WTC11 (cell line): ENCODE data around the gene MECP2. TPM values are rescaled to one million over a fixed set of nuclear protein-coding genes. Genes with fewer than 3 reads are reported as not detected.

Experiments used
- ATAC-seq: fragments of 200-7000 bp; cut with Tn5 transposase; 2 replicates; pipeline ENCODE4 v1.10.0; 2021; ENCODE audit warnings: mild to moderate bottlenecking, moderate library complexity
- CTCF ChIA-PET: fragments of 300-600 bp; sonication (Branson Sonifier 250); formaldehyde crosslinking; loops from one replicate; lab custom pipeline; 2021; ENCODE audit warnings: antibody characterized with exemption; lab: Charles Lee
- POLR2A ChIA-PET: fragments of 350-600 bp; sonication (Branson Sonifier 250); formaldehyde crosslinking; loops from one replicate; lab custom pipeline; 2021; ENCODE audit warnings: antibody characterized with exemption; lab: Charles Lee
- DNase-seq: peaks from one replicate; pipeline ENCODE4 v3.0.0; 2021; ENCODE audit warnings: low spot score
- H3K27ac Mint-ChIP-seq: 2 replicates; pipeline ENCODE4 v1.8.0; 2021; ENCODE audit warnings: mixed read lengths
- H3K27me3 Mint-ChIP-seq: 2 replicates; pipeline ENCODE4 v1.8.0; 2021; ENCODE audit warnings: low read depth, mild to moderate bottlenecking, moderate library complexity, mixed read lengths
- H3K36me3 Mint-ChIP-seq: 2 replicates; pipeline ENCODE4 v1.8.0; 2021; ENCODE audit warnings: mixed read lengths
- H3K4me1 Mint-ChIP-seq: 2 replicates; pipeline ENCODE4 v1.8.0; 2022; ENCODE audit warnings: mixed read lengths
- H3K4me3 Mint-ChIP-seq: 2 replicates; pipeline ENCODE4 v1.8.0; 2021; ENCODE audit warnings: mild to moderate bottlenecking, moderate library complexity, mixed read lengths
- H3K9me3 Mint-ChIP-seq: 2 replicates; pipeline ENCODE4 v1.8.0; 2021; ENCODE audit warnings: mixed read lengths
- ATF1 ChIP-seq: sonication (generic); formaldehyde crosslinking; IDR thresholded peaks from 2 replicates; pipeline ENCODE4 v1.8.1; 2023; ENCODE audit warnings: mild to moderate bottlenecking, moderate library complexity, missing genetic modification reagents
- ATF2 ChIP-seq: sonication (generic); formaldehyde crosslinking; IDR thresholded peaks from 2 replicates; pipeline ENCODE4 v1.8.1; 2022; ENCODE audit warnings: low read depth, missing genetic modification reagents, borderline replicate concordance
- E2F1 ChIP-seq: sonication (generic); formaldehyde crosslinking; IDR thresholded peaks from 2 replicates; pipeline ENCODE4 v1.8.0; 2022; ENCODE audit warnings: mild to moderate bottlenecking, missing genetic modification reagents
- EMX1 ChIP-seq: fragments of 250-450 bp; sonication (Bioruptor Pico); IDR thresholded peaks from 2 replicates; pipeline ENCODE4 v1.8.0; 2021; ENCODE audit warnings: mild to moderate bottlenecking
- ESRRA ChIP-seq: sonication (generic); formaldehyde crosslinking; IDR thresholded peaks from 2 replicates; pipeline ENCODE4 v1.8.1; 2022; ENCODE audit warnings: mild to moderate bottlenecking, missing genetic modification reagents, borderline replicate concordance
- FOXP1 ChIP-seq: sonication (generic); formaldehyde crosslinking; IDR thresholded peaks from 2 replicates; pipeline ENCODE4 v1.8.0; 2022; ENCODE audit warnings: missing genetic modification reagents, mild to moderate bottlenecking, moderate library complexity, borderline replicate concordance
- GTF2I ChIP-seq: fragments of 250-450 bp; sonication (Bioruptor Pico); conservative IDR thresholded peaks from 2 replicates; pipeline ENCODE4 v1.4.0; 2021; ENCODE audit warnings: mild to moderate bottlenecking
- JUN ChIP-seq: sonication (generic); formaldehyde crosslinking; IDR thresholded peaks from 2 replicates; pipeline ENCODE4 v1.8.0; 2023; ENCODE audit warnings: mild to moderate bottlenecking, missing genetic modification reagents
- MXD4 ChIP-seq: fragments of 250-450 bp; sonication (Bioruptor Pico); IDR thresholded peaks from 2 replicates; pipeline ENCODE4 v1.8.0; 2021; ENCODE audit warnings: mild to moderate bottlenecking, moderate library complexity, borderline replicate concordance
- NFYB ChIP-seq: sonication (generic); formaldehyde crosslinking; conservative IDR thresholded peaks from 2 replicates; pipeline ENCODE4 v1.8.0; 2022; ENCODE audit warnings: low read depth, missing genetic modification reagents
- NR3C1 ChIP-seq: sonication (generic); formaldehyde crosslinking; conservative IDR thresholded peaks from 2 replicates; pipeline ENCODE4 v1.8.1; 2023; ENCODE audit warnings: low read depth, mild to moderate bottlenecking, missing genetic modification reagents
- RORB ChIP-seq: fragments of 250-450 bp; sonication (Bioruptor Pico); IDR thresholded peaks from 2 replicates; pipeline ENCODE4 v1.9.0; 2021; ENCODE audit warnings: mild to moderate bottlenecking
- SMAD4 ChIP-seq: sonication (generic); formaldehyde crosslinking; IDR thresholded peaks from 2 replicates; pipeline ENCODE4 v1.8.0; 2022; ENCODE audit warnings: mild to moderate bottlenecking, missing genetic modification reagents
- USF1 ChIP-seq: sonication (generic); formaldehyde crosslinking; IDR thresholded peaks from 2 replicates; pipeline ENCODE4 v1.8.0; 2022; ENCODE audit warnings: mild to moderate bottlenecking, missing genetic modification reagents
- ZMAT4 ChIP-seq: fragments of 250-450 bp; sonication (Bioruptor Pico); IDR thresholded peaks from 2 replicates; pipeline ENCODE4 v1.9.0; 2021; ENCODE audit warnings: mild to moderate bottlenecking
- ZNF416 ChIP-seq: fragments of 250-450 bp; sonication (Bioruptor Pico); IDR thresholded peaks from 2 replicates; pipeline ENCODE4 v1.9.0; 2021; ENCODE audit warnings: mild to moderate bottlenecking, inconsistent platforms
- ZNF425 ChIP-seq: fragments of 250-450 bp; sonication (Bioruptor Pico); conservative IDR thresholded peaks from 2 replicates; pipeline ENCODE4 v1.9.0; 2021; ENCODE audit warnings: mild to moderate bottlenecking
- ZNF512 ChIP-seq: sonication (generic); formaldehyde crosslinking; IDR thresholded peaks from 2 replicates; pipeline ENCODE4 v1.8.1; 2022; ENCODE audit warnings: missing genetic modification reagents, borderline replicate concordance
- ZNF671 ChIP-seq: fragments of 250-450 bp; sonication (Bioruptor Pico); IDR thresholded peaks from 2 replicates; pipeline ENCODE4 v1.8.0; 2021; ENCODE audit warnings: mild to moderate bottlenecking
- total RNA-seq: library from RNA; stranded (reverse); gene quantifications from 3 replicates; pipeline ENCODE4 v1.2.3, GENCODE V29; 2021
- TF ChIP-seq, protein P1 (sequence below): sonication (generic); formaldehyde crosslinking; IDR thresholded peaks from 2 replicates; pipeline ENCODE4 v1.8.0; 2022; ENCODE audit warnings: missing genetic modification reagents
- TF ChIP-seq, protein P2 (sequence below): sonication (generic); formaldehyde crosslinking; IDR thresholded peaks from 2 replicates; pipeline ENCODE4 v1.8.0; 2022; ENCODE audit warnings: mild to moderate bottlenecking, missing genetic modification reagents

The MECP2 gene
- total RNA-seq, 1 experiment from 2014 or later = 28.7 TPM

DNA sequence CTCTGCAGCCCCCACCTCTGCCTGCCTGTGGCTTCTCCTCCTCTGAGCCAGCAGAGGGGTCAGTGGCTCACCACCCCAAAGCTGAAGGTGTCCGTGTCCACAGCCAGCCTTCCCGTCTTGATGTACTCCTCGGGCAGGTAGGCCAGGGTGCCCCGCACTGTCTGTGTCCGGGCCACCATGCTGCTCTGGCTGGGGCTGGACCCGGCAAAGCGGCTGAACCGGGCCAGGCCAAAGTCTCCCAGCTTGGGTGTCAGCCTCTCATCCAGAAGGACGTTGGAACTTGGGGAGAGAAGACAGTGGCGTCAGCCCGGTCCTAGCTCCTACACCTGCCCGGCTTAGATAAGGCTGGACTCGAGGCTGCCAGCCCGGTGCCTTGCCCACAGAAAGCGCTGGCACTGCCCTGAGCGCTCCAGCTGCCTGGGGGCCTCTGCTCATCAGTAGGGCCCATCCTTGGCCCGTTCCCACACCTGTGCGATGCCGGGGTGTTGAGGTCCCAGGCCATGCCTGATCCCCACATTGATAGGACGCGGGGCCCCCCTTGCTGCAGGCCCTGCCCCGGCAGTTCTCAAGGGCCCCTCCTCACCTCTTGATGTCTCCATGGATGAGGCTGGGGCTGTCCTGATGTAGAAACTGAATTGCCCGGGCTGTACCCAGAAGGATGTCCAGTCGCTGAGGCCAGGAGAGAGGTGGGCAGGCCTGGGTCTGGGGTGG lies 81.0 kb downstream of the MECP2 start (continued):
- TF ChIP-seq, protein P1, sequence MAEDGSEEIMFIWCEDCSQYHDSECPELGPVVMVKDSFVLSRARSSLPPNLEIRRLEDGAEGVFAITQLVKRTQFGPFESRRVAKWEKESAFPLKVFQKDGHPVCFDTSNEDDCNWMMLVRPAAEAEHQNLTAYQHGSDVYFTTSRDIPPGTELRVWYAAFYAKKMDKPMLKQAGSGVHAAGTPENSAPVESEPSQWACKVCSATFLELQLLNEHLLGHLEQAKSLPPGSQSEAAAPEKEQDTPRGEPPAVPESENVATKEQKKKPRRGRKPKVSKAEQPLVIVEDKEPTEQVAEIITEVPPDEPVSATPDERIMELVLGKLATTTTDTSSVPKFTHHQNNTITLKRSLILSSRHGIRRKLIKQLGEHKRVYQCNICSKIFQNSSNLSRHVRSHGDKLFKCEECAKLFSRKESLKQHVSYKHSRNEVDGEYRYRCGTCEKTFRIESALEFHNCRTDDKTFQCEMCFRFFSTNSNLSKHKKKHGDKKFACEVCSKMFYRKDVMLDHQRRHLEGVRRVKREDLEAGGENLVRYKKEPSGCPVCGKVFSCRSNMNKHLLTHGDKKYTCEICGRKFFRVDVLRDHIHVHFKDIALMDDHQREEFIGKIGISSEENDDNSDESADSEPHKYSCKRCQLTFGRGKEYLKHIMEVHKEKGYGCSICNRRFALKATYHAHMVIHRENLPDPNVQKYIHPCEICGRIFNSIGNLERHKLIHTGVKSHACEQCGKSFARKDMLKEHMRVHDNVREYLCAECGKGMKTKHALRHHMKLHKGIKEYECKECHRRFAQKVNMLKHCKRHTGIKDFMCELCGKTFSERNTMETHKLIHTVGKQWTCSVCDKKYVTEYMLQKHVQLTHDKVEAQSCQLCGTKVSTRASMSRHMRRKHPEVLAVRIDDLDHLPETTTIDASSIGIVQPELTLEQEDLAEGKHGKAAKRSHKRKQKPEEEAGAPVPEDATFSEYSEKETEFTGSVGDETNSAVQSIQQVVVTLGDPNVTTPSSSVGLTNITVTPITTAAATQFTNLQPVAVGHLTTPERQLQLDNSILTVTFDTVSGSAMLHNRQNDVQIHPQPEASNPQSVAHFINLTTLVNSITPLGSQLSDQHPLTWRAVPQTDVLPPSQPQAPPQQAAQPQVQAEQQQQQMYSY (CRISPR knock-in tag) = no peak
- TF ChIP-seq USF1 (CRISPR knock-in tag) (no peak), MXD4 (no peak), FOXP1 (CRISPR knock-in tag) (no peak), ZNF671 (CRISPR knock-in tag) (no peak), RORB (CRISPR knock-in tag) (no peak)
- TF ChIP-seq, protein P2, sequence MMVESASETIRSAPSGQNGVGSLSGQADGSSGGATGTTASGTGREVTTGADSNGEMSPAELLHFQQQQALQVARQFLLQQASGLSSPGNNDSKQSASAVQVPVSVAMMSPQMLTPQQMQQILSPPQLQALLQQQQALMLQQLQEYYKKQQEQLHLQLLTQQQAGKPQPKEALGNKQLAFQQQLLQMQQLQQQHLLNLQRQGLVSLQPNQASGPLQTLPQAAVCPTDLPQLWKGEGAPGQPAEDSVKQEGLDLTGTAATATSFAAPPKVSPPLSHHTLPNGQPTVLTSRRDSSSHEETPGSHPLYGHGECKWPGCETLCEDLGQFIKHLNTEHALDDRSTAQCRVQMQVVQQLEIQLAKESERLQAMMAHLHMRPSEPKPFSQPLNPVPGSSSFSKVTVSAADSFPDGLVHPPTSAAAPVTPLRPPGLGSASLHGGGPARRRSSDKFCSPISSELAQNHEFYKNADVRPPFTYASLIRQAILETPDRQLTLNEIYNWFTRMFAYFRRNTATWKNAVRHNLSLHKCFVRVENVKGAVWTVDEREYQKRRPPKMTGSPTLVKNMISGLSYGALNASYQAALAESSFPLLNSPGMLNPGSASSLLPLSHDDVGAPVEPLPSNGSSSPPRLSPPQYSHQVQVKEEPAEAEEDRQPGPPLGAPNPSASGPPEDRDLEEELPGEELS = no peak

DNA sequence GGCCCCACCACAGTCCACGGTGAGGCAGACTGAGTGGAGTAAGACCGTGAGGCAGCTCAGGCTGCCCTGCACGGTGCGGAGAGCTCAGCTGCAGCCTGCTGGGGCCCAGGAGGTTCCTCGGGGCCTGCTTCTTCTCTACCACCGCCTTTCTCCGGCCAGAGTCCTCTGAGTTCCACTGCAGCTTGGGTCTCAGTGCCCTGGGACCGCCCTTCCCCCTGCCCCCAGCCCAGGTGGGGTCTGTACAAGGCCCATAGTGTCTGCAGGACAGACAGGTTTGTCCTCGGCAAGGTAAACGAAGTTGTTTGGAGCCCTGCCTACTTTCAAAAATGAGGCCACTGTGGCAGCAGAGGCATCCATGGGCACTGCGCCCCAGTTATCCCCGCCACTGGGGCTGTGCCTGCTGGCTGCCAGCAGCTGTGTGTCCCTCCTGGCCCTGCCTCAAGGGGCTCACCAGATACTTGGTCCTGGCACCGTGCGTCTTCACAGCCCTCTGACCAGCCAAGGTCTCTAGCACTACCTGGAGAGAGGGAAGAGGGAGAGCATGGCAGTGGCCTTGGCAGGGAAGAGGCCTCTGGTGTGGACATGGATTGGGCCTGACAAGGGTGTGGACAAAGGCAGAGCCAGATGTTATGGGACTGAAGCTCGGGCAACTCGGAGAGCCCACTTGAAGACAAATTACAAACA lies 81.8 kb downstream of the MECP2 start:
- H3K4me1 Mint-ChIP-seq = peaks cover 17% of the 10 kb centered on the region
- H3K27ac Mint-ChIP-seq = peak overlapping the region; percentile 88
- no peaks in the 10 kb centered on the region for H3K9me3 Mint-ChIP-seq
- H3K27me3 Mint-ChIP-seq = no peaks in the 10 kb centered on the region
- ATAC-seq (peak; percentile 17; the same call in 1 of the 2 replicates), DNase-seq (no peak)
- POLR2A ChIA-PET = no interaction called here
- H3K36me3 Mint-ChIP-seq = peaks cover 5% of the 10 kb centered on the region
- no peak for TF ChIP-seq ZNF425 (CRISPR knock-in tag)
- no peak for TF ChIP-seq JUN (CRISPR knock-in tag)
- TF ChIP-seq ESRRA = no peak
- TF ChIP-seq ZNF512 (CRISPR knock-in tag) = no peak
- no peak for TF ChIP-seq NFYB (CRISPR knock-in tag)
- no peak for TF ChIP-seq ATF1
- TF ChIP-seq ZNF416 (CRISPR knock-in tag) = no peak
- TF ChIP-seq NR3C1 (CRISPR knock-in tag) = no peak
- TF ChIP-seq E2F1 (CRISPR knock-in tag) = no peak
- TF ChIP-seq RORB (CRISPR knock-in tag) = no peak
- TF ChIP-seq EMX1 (CRISPR knock-in tag) = no peak
- no peak for TF ChIP-seq SMAD4
- TF ChIP-seq GTF2I (CRISPR knock-in tag) = no peak
- TF ChIP-seq ZMAT4 (CRISPR knock-in tag) = no peak
- no peak for TF ChIP-seq ATF2 (CRISPR knock-in tag)
- CTCF ChIA-PET = no interaction called here
- no peak overlapping the region for H3K4me3 Mint-ChIP-seq
